Activated naive CD4-positive, alpha-beta T cell treated with anti-CD3 and anti-CD28 coated beads, Interleukin-2, amount 50 U/mL, for 24 hours (primary cell): ENCODE measurements around the gene PDE8B.

Source experiments
- H3K27ac Mint-ChIP-seq: one replicate; pipeline ENCODE4 v1.8.0; 2021; ENCODE audit warnings: mild to moderate bottlenecking, mixed read lengths
- H3K27me3 Mint-ChIP-seq: one replicate; pipeline ENCODE4 v1.8.0; 2021; ENCODE audit warnings: mixed read lengths
- H3K36me3 Mint-ChIP-seq: one replicate; pipeline ENCODE4 v1.8.0; 2021; ENCODE audit warnings: mixed read lengths
- H3K4me1 Mint-ChIP-seq: one replicate; pipeline ENCODE4 v1.8.0; 2021; ENCODE audit warnings: mixed read lengths
- H3K4me3 Mint-ChIP-seq: one replicate; pipeline ENCODE4 v1.8.0; 2021; ENCODE audit warnings: mild to moderate bottlenecking, mixed read lengths
- H3K9me3 Mint-ChIP-seq: one replicate; pipeline ENCODE4 v1.8.0; 2021; ENCODE audit warnings: mixed read lengths

The PDE8B gene, protein sequence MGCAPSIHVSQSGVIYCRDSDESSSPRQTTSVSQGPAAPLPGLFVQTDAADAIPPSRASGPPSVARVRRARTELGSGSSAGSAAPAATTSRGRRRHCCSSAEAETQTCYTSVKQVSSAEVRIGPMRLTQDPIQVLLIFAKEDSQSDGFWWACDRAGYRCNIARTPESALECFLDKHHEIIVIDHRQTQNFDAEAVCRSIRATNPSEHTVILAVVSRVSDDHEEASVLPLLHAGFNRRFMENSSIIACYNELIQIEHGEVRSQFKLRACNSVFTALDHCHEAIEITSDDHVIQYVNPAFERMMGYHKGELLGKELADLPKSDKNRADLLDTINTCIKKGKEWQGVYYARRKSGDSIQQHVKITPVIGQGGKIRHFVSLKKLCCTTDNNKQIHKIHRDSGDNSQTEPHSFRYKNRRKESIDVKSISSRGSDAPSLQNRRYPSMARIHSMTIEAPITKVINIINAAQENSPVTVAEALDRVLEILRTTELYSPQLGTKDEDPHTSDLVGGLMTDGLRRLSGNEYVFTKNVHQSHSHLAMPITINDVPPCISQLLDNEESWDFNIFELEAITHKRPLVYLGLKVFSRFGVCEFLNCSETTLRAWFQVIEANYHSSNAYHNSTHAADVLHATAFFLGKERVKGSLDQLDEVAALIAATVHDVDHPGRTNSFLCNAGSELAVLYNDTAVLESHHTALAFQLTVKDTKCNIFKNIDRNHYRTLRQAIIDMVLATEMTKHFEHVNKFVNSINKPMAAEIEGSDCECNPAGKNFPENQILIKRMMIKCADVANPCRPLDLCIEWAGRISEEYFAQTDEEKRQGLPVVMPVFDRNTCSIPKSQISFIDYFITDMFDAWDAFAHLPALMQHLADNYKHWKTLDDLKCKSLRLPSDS

DNA sequence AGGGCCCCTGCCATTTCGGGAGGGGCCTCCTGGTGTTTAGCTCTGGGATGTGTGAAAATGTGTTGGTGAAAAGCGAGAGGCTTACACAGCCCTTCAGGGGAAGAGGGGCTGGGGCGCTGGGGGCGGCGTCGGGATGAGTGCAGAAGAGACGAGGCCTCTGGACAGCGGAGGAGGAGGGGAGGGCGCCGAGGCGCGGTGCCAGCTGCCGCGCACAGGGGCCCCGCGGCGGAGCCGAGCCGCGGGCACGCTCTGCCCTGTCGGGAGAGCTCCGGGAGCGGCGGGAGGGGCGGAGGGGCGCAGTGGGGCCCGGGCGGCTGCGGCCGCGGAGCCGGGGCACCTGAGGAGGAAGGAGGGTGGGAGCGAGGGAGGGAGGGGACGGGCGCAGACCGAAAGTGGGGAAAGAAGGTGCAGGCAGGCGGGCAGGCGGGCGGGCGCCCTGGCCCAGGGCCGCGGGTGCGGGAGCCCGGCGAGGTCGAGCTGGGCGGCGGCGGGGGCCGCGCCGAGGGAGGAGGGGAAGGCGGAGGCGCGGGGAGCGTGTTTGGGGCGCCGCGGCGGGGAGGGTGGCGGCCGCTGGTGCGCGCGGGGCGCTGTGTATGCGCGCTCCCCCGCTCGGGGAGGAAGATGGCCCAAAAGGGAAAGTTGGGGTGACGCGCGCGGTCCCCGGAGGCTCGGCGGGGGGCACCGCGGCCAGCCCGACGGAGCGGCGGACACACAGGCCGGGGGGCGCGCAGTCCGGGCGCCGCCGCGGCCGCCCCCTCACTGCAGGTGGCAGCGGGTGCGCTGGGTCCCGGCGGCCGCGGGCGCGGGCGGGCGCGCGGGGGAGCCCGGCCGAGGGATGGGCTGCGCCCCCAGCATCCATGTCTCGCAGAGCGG is at the start of gene PDE8B:
Gene PDE8B, plus strand, starts transcription at position 590 of the 873 bp plus-strand sequence. Its CDS starts 246 bp downstream, at position 836.
- H3K4me3 Mint-ChIP-seq, result peak within 1 kb of the TSS; percentile 85
- H3K36me3 Mint-ChIP-seq, result peaks cover 2% of the 10 kb centered on the region
- H3K4me1 Mint-ChIP-seq, result peaks cover 14% of the 10 kb centered on the region
- peaks cover 49% of the 10 kb centered on the region for H3K27me3 Mint-ChIP-seq
- peak within 1 kb of the TSS; percentile 77 for H3K27ac Mint-ChIP-seq
- no peaks in the 10 kb centered on the region for H3K9me3 Mint-ChIP-seq

DNA sequence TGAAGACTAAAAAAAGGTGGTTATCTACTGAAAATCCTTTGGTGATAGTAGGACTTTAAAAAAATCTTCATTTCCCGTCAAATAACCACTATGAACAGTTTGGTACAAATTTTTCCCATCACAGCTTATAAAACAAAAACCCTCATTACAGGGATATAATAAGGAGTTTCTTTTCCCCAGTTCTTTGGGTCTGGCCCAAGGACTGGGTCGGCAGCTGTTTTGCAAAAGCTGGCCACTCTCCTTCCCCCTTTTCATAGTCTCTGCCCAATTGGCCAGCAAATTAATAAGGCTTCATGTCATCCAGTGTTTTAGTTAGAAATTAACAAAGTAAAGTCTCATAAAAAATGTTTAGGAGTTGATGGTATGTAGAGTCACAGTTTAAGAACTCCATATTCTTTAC is 47.0 kb upstream of the PDE8B start:
- Mint-ChIP-seq H3K4me1 (no peaks in the 10 kb centered on the region), H3K27me3 (no peaks in the 10 kb centered on the region), H3K9me3 (no peaks in the 10 kb centered on the region), H3K4me3 (no peak overlapping the region), H3K27ac (no peak overlapping the region), H3K36me3 (no peaks in the 10 kb centered on the region)

DNA sequence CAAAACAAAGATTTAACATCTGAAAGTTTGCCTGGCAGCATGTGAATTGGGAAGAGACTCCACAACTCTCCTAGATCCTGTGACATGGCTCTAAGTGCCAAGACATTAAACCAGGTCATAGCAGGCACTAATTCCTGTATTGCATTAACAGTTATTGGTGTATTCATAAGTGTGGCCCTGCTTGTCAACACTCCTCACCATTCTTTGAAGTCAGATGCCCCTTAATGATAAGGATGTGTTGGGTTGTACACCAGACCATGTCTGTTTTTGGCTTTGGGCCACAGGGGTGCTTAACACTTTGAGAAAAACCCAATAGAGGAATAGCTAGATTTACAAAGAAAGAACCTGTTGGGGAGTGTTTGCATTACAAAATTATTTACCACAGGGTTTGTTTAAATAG is 43.4 kb upstream of the PDE8B start:
- Mint-ChIP-seq H3K27ac (no peak overlapping the region), H3K9me3 (no peaks in the 10 kb centered on the region), H3K4me1 (no peaks in the 10 kb centered on the region), H3K27me3 (no peaks in the 10 kb centered on the region), H3K36me3 (no peaks in the 10 kb centered on the region), H3K4me3 (no peak overlapping the region)

DNA sequence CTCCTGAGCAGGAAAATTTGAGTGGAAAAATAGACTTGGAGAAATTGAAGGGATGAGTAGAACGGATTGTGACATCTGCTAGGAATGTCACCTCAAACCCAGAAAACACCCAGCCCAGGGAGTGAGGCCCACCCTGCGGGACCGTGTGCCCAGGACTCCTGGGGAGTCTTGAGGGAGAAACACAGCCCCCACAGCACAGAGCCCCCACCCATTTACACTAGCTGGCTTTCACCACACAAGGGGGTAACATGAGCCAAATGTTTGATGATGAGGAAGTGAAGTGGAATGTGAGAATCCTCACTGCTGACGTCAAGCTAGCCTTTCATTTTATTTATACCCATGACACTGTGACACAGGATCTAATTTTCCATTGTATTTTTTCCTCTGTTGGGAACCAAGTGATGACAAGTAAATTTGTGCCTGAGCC is 42.8 kb upstream of the PDE8B start:
- Mint-ChIP-seq H3K9me3 (no peaks in the 10 kb centered on the region), H3K4me1 (no peaks in the 10 kb centered on the region), H3K4me3 (no peak overlapping the region), H3K36me3 (no peaks in the 10 kb centered on the region), H3K27me3 (no peaks in the 10 kb centered on the region), H3K27ac (no peak overlapping the region)

DNA sequence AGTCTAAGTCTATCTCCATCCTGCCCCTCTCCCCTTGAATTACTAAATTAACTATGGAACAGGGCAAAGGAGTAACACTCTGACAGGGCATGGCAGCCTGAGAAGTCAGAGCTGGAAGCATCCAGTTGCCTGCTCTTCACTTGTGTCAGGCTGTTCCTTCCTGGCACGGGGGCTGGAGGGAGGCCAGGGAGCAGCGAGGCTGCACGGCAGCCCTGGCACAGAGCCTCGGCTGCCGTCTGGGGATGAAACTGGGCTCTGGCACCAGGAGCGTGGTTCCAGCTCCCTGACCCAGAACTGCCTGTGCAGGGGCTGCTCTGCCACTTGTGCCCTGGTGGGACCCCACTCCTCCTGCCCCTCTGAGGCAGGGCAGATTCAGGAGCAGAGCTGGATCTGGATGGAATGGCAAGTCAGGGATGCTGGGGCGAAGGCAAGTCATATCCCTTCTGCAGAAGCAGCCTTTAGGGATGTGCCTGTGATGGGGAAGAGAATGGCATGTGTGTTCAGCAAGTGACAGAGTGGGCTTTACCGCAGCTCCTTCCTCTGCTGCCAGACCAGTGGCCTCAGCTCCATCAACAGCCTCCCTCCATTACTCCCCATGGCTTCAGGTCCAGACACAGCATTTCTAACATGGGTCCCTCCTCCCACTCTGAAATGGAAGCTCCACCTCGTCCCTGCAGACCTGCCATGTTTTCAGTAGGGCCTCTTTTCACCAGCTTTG is 42.2 kb upstream of the PDE8B start:
- H3K36me3 Mint-ChIP-seq, result no peaks in the 10 kb centered on the region
- no peaks in the 10 kb centered on the region for H3K9me3 Mint-ChIP-seq
- H3K27me3 Mint-ChIP-seq, result no peaks in the 10 kb centered on the region
- H3K4me3 Mint-ChIP-seq, result no peak overlapping the region
- no peaks in the 10 kb centered on the region for H3K4me1 Mint-ChIP-seq
- no peak overlapping the region for H3K27ac Mint-ChIP-seq

DNA sequence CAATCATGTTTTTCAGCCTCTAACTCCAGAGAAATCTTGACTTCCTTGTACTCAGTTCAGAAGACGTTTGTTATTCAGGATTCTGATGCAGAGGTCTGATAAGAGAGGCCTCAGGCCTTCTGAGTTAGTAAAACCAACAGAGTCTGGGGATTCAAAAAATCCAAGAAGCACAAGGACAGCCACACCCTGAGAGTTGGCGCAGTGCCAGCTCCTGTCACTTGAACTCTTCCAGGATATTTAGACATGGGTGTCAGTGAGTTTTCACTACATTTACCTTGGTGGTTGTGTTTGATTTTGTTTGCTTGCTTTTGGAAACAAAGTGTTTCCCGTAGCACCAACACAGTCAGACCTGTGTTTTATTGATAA is 41.6 kb upstream of the PDE8B start:
- Mint-ChIP-seq H3K4me3 (no peak overlapping the region), H3K27ac (no peak overlapping the region), H3K36me3 (no peaks in the 10 kb centered on the region), H3K4me1 (no peaks in the 10 kb centered on the region), H3K9me3 (no peaks in the 10 kb centered on the region), H3K27me3 (no peaks in the 10 kb centered on the region)

DNA sequence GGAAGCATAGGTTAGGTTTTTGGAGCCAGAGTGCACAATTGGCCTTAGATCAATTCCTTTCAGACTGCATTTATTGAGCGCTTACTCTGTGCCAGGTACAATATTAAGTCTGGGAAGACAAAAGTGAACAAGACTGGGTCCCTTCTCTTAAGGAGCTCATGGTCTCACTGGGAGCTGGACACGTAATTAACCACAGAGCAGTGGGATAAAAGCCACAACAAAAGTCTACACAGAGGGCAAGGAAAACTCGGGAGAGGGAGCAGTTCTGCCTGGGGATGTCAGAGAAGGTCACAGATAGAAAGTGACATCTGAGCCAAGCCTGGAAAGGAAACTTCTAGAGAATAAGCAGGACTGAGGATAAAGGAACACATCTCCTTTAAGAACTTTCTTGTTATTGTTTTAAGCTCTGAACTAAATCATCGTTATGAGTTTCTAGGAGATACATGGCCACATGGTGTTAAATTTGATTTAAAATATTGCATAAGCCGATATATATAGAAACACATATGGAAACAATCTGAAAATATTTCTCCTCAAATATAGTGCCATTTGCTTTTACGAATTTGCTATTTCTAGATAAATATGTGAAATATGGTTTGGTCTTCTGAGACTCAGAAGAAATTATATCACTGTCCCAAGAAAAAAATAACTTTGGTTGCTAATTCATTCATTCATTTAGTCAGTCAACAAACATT is 40.1 kb upstream of the PDE8B start:
- no peaks in the 10 kb centered on the region for H3K36me3 Mint-ChIP-seq
- no peaks in the 10 kb centered on the region for H3K9me3 Mint-ChIP-seq
- H3K27me3 Mint-ChIP-seq, result no peaks in the 10 kb centered on the region
- H3K27ac Mint-ChIP-seq, result no peak overlapping the region
- no peak overlapping the region for H3K4me3 Mint-ChIP-seq
- H3K4me1 Mint-ChIP-seq, result no peaks in the 10 kb centered on the region

DNA sequence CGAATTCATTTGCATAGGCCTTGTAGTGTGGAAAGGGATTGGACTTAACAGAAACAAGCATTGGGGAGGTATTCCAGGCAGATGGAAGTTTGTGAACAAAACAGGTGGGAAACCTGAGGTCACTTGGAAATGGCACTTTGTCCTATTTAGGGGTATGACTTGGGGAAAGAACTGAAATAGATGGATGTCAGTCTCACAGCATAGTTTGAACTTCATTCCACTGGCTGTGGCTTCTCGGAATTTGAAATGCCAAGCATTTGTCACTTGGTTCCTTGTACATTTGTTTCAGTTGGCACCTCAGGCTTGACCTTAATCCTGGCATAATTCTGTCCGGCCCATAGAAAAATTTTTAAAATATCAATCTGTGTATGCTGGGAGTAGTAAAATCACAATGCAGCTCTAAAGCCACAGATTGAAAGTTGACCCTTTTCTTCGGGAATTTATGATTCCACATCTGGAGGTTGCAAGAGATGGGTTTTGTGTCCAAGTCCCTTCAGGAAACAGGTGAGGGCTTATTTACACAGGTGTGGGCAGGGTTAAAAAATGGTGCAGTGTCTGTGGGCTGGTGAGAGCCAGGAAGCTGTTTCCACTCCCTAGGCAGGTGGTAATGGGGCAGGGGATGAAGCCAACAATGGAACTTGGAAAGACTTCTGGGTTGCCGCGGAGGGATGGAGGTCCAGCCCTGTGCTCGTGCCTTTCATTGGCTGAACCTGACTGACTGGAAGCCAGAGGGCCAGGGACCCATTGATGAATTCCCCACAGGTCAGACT is 39.2 kb upstream of the PDE8B start:
- H3K4me3 Mint-ChIP-seq, result no peak overlapping the region
- no peaks in the 10 kb centered on the region for H3K36me3 Mint-ChIP-seq
- H3K27ac Mint-ChIP-seq, result no peak overlapping the region
- H3K9me3 Mint-ChIP-seq, result no peaks in the 10 kb centered on the region
- no peaks in the 10 kb centered on the region for H3K27me3 Mint-ChIP-seq
- H3K4me1 Mint-ChIP-seq, result no peaks in the 10 kb centered on the region

DNA sequence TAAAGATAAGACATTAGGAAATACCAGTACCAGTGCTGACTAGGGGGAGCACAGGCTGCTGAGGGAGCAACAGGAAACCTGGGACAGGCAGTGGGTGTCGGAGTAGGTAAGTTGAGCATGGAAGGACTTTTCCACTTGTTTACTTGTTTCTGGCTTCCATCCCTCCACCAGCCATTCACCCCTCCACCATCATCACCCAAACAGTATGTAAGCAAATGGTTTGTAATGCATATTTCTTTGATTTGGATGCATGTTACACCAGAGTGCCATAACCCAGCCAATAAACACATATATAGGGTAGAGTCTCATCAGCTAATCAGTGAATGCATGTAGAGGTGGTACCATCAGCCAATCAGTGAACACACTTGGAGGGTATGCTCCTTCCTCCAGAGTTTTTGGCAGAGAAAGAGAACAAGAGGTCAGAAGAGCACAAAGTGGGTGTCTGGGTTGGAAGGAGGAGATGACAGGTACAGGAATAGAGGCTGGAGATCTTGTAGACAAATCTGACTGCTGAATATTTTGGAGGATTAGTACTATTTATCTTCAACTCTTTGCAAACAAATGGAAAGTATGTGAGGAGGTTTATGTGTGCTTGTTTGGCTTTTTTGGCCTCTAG is 37.7 kb upstream of the PDE8B start:
- no peaks in the 10 kb centered on the region for H3K27me3 Mint-ChIP-seq
- no peaks in the 10 kb centered on the region for H3K4me1 Mint-ChIP-seq
- H3K4me3 Mint-ChIP-seq, result no peak overlapping the region
- H3K27ac Mint-ChIP-seq, result no peak overlapping the region
- no peaks in the 10 kb centered on the region for H3K9me3 Mint-ChIP-seq
- no peaks in the 10 kb centered on the region for H3K36me3 Mint-ChIP-seq

DNA sequence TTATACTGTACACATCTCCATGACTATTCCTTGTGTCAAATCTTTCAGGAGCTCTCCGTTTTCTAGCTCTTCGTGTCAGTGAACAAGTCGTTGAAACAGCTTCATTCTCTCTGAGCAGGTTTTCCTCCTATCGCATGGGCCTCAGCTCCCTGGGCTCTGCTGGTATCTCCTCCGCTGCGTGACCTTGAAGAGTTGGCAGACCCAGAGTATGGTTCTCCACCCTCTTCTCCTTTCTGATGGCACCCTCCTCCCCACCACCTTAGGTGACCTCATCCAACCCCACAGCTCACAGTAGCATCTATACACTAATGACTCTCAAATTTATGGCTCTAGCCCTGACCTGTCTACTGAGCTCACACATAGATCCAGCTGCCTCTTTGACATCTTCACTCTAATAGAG is 36.0 kb upstream of the PDE8B start:
- no peaks in the 10 kb centered on the region for H3K36me3 Mint-ChIP-seq
- H3K27me3 Mint-ChIP-seq, result peaks cover 3% of the 10 kb centered on the region
- no peak overlapping the region for H3K4me3 Mint-ChIP-seq
- no peaks in the 10 kb centered on the region for H3K9me3 Mint-ChIP-seq
- no peak overlapping the region for H3K27ac Mint-ChIP-seq
- H3K4me1 Mint-ChIP-seq, result no peaks in the 10 kb centered on the region

DNA sequence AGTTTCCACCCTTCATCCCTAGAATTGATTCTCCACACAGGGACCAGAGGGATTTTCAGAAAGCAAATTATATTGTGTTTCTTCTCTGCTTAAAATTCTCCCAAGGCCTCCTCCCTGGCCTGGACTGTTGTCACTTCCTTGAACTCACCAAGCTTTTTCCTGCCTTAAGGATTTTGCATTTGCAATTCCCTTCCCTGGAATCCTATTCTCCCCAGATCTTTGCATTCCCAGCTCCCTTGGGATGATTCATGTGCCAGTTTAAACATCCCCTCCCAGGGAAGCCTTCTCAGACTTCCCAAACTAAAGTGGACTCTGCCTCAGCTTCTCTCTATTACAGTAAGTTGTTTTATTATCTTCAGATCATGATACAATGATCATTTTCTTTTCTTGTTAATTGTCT is 35.2 kb upstream of the PDE8B start:
- Mint-ChIP-seq H3K27me3 (peaks cover 6% of the 10 kb centered on the region), H3K27ac (no peak overlapping the region), H3K4me1 (no peaks in the 10 kb centered on the region), H3K4me3 (no peak overlapping the region), H3K9me3 (no peaks in the 10 kb centered on the region), H3K36me3 (no peaks in the 10 kb centered on the region)

DNA sequence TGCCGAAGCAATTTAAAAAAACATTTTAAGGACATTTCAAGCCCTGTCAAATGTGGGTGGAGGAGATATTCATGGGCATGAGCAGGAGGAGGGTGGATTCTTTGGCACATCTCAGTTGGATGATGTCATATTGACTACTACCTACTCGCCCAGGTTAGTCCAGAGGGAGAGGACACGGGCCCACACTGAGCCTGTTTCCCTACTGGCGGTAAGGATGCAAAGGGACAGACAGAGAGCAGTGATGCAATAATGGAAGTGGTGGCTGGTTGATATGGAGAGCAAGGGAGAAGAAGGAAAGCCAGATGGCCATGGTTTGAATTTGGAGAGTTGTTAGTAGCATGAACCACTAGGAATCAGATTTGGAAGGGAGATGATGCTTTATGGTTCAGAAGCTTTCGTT is 34.1 kb upstream of the PDE8B start:
- no peak overlapping the region for H3K27ac Mint-ChIP-seq
- no peaks in the 10 kb centered on the region for H3K36me3 Mint-ChIP-seq
- H3K4me3 Mint-ChIP-seq, result no peak overlapping the region
- H3K4me1 Mint-ChIP-seq, result no peaks in the 10 kb centered on the region
- H3K9me3 Mint-ChIP-seq, result no peaks in the 10 kb centered on the region
- peaks cover 9% of the 10 kb centered on the region for H3K27me3 Mint-ChIP-seq

DNA sequence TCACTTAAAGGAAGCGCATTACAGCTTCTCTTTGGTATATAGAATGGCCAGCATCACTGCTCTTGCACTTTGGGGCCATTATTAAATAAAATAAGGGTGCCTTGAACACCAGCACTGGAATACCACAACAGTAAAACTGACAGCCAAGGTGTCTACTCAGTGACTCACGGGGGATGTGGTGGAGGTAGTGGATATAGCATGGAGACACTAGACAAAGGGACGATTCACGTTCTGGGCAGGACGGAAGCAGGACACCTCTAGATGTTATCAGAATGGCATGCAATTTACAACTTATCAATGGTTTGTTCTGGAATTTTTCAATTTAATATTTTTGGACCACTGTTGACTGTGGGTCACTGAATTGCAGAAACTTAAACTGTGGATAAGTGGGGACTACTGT is 32.9 kb upstream of the PDE8B start:
- Mint-ChIP-seq H3K27ac (no peak overlapping the region), H3K9me3 (no peaks in the 10 kb centered on the region), H3K4me1 (no peaks in the 10 kb centered on the region), H3K4me3 (no peak overlapping the region), H3K36me3 (no peaks in the 10 kb centered on the region), H3K27me3 (peaks cover 14% of the 10 kb centered on the region)
